GM19438 (cell line): ENCODE measurements around the gene SH3PXD2B.
A peak's percentile ranks its signal among the peaks of the same experiment; 100 is the strongest.

Source experiments
- ATAC-seq: cut with Tn5 transposase; IDR thresholded peaks from one replicate; pipeline ENCODE4 v1.9.1; 2021; ENCODE audit warnings: low read depth; ENCODE audit not compliant: unreplicated experiment

SH3PXD2B gene

DNA sequence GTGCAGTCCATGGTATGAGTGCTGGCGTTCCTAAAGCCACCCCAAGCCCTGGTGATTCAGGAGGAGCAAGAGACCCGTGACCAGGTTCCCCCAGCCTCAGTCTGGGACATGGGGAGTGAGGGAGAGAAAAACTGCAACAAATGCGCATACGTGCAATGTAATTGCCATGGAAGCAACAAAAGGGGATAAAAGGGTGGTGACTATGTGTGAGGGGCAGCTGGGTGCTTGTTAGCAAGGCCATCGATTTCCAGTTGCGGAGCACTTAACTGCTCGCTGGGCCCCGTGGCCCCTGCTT, 709 bp upstream of the SH3PXD2B start:
- ATAC-seq = no peak

DNA sequence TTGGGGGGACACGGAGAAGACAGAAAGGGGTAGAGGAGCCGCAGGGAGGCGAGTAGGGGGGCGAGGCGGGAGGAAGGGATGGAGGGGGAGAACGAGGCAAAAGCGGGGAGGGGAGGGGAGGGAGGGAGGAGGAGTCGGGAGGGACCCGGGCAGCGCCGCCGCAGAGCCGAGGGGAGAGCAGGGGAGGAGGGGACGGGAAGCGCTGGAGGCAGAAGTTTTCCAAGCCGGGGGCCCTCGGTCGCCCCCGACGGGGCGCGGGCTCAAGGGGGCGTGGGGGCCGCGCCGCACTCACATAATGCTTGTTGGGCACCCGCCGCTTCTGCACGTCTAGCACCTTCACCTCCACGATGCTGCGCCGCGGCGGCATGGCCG, 353 bp downstream of the SH3PXD2B start:
- ATAC-seq = peak; percentile 55

DNA sequence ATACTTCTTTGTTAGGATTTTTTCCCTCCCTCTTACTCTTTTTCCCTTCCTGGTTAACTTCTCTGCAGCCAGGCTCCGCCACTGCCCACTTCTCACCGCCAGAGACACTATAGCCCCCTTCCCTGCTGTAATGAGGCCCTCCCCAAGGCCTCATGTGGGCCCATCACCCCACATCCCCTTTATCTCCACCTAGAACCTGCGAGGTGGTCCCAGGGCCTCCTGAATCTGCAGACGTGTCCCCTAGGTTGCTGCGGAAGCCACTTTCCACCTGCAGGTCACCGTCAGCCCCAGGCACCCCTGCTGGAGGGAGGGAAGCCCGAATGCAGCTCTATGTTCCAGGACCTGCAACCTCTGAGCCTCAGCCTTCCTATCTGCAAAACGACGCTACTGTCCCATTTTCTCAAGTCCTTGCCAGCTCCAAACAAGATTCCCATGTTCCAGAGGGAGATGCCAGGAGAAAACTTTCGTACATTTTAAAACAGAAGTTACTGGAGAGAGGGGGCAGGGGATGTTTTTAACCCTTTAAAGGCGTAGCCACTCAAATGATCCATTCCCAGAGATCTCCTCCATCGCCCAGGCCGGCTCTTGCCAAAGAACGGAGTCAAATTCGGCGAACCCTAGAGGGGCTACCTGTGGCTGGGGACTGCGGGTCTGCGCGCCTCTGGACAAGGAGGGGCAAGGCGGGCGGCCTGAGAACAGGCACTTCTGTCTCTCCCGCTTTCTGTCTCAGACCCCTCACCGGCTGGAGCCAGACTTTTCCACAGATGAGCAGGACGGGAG, 929 bp downstream of the SH3PXD2B start:
- ATAC-seq = no peak

DNA sequence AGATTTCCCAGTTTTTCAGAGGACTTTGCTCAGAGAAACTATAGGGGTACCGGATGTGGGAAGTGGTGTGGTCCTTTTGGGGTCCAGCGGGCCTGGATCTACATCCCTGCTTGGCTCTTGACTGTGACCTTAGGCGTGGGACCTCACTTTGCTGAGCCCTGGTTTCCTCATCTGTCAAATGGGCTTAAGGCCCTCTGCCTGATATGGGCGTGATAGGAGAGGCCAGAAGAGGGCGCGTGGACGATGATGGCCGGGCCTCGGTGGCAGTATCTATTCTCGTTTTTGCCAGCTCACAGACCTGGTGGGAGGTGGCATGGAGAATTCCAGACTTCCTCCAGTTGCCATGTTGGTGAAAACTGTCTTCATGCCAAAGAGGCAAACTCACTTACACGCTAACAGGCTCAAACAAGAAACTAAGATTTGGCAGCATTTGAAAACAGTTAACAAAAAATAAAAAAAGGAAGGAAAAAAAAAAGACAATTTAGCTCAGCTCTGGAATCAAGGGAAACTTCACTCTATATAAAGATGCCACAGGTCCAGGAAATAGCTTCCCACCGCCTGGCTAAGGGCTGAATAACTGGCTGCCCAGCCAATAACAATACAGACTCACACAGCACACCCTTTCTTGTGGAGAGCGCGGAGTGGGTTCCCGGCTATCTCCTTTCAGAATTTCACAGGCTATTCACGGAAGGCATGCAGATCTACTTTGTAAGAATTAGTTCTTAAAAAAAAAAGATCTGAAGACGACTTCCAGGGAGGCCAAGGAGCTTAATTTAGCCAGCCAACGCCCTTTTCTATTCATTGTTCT, 1.7 kb downstream of the SH3PXD2B start:
- no peak for ATAC-seq

DNA sequence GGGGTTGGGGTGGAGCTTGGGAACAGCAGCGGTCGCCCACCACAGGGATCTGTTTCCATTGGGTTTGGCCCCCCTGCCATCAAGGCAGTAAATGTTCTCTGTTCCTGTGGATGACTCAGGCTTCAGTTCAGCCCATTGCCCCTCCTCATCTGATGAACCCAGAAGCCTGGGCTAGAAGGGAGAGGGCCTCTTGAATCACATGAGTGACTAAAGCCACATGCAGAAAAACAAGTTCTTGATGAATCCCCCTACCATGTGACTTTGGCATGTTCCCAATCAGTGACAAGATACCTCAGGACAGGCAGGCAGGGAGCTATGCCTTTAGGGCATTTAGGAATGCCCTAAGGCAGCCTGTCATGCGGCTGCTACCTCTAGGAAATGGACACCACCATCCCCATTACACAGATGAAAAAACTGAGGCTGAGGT, 2.5 kb downstream of the SH3PXD2B start:
- ATAC-seq = no peak

DNA sequence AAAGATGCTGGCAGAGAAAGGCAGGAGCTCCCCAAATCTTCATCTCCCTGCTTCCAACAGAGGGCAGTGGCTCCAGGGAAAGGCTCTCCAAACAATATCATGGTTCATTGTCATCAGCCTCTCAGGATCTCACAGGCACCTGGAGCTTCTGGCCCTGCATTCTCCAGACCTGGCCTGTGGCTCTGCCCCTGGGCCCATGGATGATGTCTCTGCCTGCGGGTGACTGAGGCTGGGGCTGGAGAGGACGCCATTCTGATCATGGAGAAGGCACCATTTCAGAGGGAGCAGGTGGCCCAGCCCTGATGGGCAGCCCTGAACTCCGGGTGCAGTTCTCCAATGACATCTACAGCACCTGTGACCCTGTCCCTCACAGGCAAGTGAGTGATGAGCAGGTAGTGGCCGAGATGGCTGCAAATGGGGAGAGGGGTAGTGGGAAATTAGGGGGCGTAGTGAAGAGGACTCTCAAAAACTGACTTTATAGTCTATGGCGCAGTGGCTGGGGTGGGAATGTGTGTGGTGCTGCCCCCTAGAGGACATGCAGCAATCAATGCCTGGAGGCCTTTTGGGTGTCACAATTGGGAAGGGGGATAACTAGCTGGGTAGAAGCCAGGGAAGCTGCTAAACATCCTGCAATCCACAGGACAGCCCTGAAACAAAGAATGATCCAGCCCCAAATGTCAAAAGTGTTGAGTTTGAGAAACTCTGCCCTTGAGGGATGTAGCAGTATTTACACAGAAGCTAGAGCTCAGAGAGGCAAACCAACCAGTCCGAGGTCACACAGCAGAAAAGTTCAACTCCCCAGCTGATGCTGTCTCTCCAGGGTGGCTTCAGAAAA, 3.2 kb downstream of the SH3PXD2B start:
- ATAC-seq = no peak

DNA sequence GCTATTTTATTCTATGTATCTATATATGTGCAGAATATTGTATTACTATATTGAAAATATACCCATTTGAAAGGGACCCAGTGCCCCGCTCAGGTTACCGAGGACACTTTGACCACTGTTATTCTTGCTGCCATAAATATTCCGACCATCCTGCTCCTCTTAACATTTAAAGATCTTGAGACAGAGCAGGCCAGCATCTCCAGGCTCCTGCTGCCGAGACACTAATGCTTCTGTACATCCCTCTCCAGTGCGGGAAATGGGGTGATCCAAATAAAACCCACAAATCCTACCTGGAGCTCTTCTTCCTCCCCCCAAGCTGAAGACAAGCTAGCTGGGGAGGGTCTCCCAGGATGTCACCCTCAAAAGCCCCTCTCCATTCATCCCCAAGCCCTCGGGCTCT, 3.9 kb downstream of the SH3PXD2B start:
- no peak for ATAC-seq

DNA sequence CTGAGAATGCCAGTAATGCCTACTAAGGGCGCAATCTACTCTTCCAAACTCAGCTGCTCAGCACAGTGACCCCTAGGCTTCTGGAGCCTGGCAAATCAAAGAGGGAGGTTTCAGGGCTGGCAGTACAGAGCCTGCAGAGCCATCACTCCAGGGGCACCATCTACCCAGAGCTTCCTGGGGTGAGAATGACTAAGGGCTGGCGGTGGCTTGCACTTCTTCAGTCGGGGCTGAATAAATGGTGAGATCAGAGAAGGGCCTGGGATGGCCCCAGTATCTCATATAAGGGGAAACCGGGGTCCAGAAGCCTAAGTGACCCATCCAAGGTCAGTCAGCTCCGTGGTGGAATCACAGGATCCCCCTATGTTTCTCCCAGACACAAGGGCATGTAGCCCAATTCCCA, 5.3 kb downstream of the SH3PXD2B start:
- ATAC-seq = no peak

DNA sequence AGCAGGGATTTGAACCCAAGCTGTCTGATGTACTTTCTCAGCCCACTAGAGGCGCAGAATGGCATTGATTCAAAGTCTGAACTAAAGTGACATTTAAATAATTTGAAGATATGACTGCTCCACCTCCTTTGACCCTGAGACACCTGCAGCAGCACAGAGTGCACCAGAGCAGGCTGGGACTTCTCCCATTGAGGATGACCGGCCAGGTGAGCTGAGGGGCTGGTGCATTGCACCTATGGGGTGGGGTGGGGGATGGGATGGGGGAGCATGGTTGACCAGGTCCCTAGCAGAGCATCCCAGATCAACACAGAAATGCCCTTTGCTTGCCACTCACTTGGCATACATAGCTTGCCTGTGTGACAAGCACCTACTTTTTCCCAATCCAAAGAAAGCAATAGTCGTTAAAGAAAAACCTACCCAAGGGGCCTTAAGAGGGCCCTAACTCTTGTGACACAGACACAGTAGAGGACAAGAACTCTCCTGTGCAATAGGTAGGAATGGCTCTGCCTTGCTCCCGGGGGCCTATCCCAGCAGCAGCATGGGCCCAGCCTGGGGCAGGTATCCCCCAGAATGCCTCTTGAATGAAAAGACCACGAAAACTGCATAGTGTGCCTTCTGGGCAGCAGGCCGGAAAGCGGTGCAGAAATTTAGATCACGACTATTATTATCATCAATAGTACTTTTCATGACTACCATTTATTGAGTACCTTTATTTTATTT, 6.5 kb downstream of the SH3PXD2B start:
- ATAC-seq = no peak

DNA sequence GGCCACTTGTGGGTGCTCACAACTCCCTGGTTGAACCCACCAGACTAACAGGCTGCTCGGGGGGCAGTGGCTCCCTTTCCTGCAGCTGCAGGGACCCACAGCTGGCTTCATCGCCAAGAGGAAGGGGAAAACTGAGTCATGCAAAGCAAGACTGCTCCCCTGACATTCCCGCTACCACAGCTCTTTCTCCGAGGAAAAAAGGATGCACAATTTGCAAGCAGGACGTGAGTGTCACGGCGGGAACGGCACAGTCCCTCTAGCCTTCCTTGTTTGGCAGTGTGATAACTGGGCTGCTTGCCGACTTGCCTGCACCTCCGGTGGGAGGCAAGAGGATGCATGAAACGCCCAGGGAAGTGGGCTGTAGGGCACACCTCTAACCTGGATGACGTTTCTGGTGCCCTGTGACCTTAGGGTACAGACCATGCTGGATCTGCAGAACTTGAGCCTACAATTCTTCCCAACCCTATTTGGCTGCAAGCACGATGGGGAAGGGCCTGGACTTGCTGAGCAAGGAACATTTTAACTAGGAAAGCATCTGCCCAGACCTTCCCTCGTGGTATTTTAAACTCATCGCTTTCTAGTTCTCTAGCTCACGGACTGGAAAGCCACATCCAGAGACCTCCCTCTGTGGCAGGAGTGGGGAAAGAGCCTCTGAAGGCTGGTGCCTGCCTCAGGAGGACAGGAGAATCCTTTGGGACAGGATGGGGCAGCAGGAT, 7.8 kb downstream of the SH3PXD2B start:
- no peak for ATAC-seq

DNA sequence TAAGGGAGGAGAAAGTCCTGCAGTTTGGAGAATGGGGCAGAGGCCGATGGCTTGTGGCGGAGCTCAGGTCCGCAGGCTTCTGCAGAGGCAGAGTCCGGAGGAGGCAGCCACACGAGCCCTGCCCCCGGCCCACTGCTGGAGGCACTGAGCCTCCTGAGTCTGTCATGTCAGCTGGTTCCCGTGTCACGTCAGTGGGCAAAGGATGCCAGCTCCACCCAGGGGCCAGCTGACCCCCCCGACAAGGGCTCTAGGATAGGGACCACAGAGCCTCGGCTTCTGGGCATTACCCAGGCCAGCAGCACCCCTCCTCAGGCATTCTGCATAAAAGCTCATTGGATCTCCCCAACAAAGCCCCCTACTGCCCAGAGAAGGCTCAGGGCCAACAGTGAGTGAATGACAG, 8.5 kb downstream of the SH3PXD2B start:
- ATAC-seq = no peak

DNA sequence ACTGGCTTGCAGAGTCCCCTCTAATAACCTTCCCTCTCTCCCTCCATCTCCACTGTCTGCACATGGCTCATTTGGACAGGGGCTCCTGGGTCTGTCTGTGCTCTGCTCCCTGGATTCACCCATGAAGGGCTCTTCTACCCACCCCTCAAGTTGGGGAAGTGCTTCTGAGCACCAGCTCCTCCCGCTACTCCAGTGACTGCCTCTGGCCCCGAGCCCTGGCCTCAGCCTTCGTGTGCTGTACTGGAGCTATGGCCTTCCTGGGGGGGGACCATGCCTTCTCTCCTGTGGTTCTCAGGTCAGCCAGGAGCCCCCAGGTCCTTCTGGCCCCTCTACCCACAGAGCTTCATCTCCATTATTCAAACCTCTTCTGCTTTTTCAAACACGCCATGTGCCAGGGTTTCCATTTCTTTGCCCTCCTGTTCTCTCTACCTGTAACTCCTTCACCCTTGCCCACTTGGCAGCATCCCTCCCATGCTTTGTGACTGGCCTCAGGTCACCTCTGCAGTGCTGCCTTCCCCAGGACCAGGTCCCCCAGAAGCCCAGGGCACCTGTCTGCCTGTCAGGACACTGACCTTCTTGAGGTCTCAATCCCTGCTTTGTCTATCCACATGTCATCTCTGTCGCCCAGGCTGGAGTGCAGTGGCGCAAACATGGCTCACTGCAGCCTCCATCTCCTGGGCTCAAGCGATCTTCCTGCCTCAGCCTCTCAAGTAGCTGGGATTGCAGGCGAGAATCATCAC, 9.5 kb downstream of the SH3PXD2B start:
- ATAC-seq = no peak

DNA sequence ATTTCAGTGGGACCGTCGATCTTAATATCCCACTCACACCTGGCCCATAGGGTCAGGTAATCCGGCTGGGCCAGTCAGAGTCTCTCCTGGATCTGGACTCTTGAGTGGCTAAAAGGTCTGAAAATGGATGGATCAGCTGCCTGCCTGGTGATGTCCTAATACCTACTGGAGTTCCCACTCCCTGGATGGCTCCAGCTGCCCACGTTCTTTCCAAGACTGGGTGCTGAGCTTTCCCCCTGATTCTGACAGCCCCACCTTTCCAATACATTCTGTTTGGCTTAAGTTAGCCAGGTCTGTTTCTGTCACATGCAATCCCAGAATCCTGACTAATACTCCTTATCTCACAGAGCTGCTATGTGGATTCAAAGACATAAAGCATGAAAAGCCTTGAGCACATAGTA, 10.2 kb downstream of the SH3PXD2B start:
- ATAC-seq = no peak

DNA sequence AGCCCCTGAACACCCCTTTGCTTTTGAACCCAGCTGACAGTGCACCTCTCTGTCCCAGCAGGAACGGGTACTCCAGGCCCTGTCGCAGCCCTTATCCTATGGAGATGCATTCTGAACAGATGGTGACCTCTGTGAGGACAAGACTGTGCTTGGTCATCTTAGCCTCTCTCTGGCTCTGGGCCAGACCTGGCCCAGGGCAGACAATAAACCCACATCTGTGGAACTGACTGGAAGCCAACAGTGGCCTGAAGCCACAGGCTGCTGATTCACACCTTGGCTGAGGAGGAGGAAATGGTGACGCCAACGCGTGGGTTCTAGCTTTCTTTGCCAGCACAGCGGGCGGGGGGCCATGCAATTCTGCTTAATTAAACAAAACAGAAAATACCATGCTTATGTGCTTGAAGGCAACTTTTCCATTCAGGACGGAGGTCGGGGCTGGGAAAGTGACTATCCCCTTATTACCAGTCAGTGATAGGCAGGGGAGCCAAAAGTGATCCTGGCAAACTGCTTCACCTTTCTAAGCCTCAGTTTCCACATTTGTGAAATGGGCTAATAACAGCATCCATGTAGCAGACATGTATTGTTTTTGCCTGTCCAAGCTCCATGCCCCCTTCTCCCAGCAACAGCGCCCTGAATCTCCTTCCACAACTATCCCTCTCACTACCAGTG, 10.8 kb downstream of the SH3PXD2B start:
- ATAC-seq = no peak

DNA sequence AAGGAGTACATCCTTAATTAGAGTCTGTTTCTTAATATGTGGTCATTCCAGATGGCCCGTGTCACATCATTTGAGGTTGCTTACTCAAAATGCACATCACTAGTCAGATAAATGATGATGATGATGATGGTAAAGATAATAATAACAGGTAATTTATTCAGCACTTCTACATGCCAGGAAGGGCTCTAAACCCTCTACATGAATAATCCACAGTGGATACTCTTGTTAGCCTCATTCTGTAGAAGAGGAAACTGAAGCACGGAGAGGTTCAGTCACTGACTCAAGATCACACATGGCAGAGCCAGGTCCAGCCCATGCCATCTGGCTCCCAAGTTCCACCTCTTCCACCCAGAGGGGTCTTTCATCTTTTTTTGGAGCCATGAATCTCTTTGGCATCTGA, 11.7 kb downstream of the SH3PXD2B start:
- ATAC-seq = no peak

DNA sequence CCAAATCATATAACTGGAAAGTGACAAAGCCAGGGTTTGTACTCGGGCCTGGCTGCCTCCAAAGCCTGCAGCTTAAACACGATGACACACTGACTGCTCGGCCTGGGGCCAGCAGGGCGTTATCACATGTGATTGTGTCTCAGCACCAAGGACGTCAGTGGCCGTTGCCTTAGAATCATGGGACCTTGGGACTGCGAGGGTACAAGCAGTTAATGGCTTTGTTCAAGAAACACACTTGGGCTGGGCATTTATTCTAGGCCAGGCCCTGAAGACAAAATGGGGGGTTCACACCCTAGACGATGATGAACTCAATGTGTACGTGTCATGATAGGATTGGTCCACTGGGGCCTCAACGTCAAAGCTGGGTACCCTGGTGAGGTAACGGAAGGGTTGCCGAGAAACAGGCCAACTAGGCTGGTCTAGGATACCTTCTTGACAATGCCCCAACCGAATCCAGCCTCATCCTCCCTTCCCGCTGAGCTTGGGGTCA, 13.0 kb downstream of the SH3PXD2B start:
- ATAC-seq = no peak

DNA sequence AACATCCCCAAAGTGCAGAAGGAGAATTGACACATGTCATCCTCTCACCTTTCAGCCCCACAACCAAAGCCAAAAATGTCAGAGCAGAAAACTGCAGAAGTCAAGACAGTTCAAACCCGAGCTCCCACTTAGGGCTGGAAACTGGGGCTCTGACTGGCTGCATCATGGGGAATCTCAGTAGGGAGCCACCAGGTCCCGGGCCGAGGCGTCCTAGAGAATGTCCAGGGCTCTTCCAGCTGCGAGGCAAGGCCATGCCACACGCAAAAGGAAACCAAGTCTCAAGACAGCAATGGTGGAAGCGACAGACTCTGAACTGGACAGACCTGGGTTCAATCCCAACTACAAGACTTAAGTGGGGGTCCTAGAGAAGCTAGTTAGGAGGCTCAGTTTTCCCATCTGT, 13.8 kb downstream of the SH3PXD2B start:
- ATAC-seq = no peak

DNA sequence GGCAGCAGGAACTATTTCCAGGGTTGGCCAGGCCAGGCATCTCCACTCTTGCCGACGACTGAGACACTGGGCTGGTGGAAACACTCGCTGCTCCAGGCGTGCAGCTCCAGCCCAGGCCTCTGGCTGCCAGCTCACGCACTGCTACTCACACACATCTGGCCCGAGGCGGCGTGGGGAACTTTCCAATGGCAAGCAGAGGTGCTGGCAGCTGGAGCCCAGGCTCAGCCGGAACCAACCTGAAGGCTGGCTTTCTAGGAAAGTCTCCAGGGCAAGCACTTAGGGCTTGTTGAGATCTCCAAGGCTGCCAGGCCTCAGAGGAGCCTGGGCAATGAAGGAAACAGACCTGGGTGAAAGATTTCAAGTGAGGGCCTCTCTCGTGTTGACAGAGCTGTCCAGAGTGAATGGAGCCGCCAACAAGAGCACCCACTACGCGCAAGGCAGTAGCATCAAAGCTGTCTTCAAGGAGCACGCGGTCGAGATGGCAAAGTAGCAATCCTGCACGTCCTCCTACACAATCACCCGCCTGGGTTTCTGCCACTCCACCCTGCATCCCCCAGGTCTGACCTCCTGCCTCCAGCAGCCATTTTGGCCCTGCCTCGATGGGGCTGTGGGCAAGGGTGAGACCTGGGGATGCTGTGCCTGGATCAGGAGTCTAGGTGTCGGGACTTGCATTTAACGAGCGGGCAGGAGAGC, 14.4 kb downstream of the SH3PXD2B start:
- ATAC-seq = no peak
